ENCODE data around the gene NUP50. TPM values are rescaled to one million over a fixed set of nuclear protein-coding genes. Genes with fewer than 3 reads are reported as not detected.

NUP50 gene
- polyA plus RNA-seq, 1 donor, result 75.0 TPM

GRCh38 chr22:45194686-45195085 is 31.0 kb downstream of the NUP50 start:
- DNase-seq, result no peak

- DNase-seq, result no peak
Measured at GRCh38 chr22:45195616-45196015, 31.9 kb downstream of the NUP50 start.

GRCh38 chr22:45196308-45196707 is 32.6 kb downstream of the NUP50 start:
- no peak for DNase-seq

GRCh38 chr22:45196926-45197605 is 33.3 kb downstream of the NUP50 start:
- no peak for DNase-seq

- no peak for DNase-seq
Measured at GRCh38 chr22:45197606-45198462, 34.1 kb downstream of the NUP50 start.

GRCh38 chr22:45198463-45198795 is 34.7 kb downstream of the NUP50 start:
- DNase-seq, result no peak

- DNase-seq, result no peak
Measured at GRCh38 chr22:45199723-45200122, 36.0 kb downstream of the NUP50 start.

- no peak for DNase-seq
Measured at GRCh38 chr22:45200230-45200629, 36.5 kb downstream of the NUP50 start.

GRCh38 chr22:45200860-45201511 is 37.3 kb downstream of the NUP50 start:
- DNase-seq, result no peak

- no peak for DNase-seq
Measured at GRCh38 chr22:45201678-45202332, 38.1 kb downstream of the NUP50 start.

- no peak for DNase-seq
Measured at GRCh38 chr22:45202333-45203149, 38.8 kb downstream of the NUP50 start.

- DNase-seq, result no peak
Measured at GRCh38 chr22:45203150-45203951, 39.6 kb downstream of the NUP50 start.

- DNase-seq, result no peak
Measured at GRCh38 chr22:45204241-45204640, 40.5 kb downstream of the NUP50 start.

- DNase-seq, result no peak
Measured at GRCh38 chr22:45204819-45205218, 41.1 kb downstream of the NUP50 start.

GRCh38 chr22:45205276-45205925 is 41.7 kb downstream of the NUP50 start:
- no peak for DNase-seq

GRCh38 chr22:45206233-45206632 is 42.5 kb downstream of the NUP50 start:
- no peak for DNase-seq

GRCh38 chr22:45207533-45207932 is 43.8 kb downstream of the NUP50 start:
- DNase-seq, result no peak

GRCh38 chr22:45207981-45208664 is 44.4 kb downstream of the NUP50 start:
- DNase-seq, result no peak

- no peak for DNase-seq
Measured at GRCh38 chr22:45208696-45208992, 44.9 kb downstream of the NUP50 start.

Data from left kidney (tissue), 2 donors.